HepG2 (cell line): Measurements from ENCODE around the gene EYA2. TPM values are rescaled to one million over a fixed set of nuclear protein-coding genes. Genes with fewer than 3 reads are reported as not detected.

ENCODE experiments used
- EZH2 ChIP-seq: conservative IDR thresholded peaks from 2 replicates; pipeline ENCODE4 v1.6.1; 2012; ENCODE audit warnings: mild to moderate bottlenecking, low read depth, low read length, moderate library complexity
- HIVEP1 ChIP-seq: sonication (generic); formaldehyde crosslinking; IDR thresholded peaks from 2 replicates; pipeline ENCODE4 v1.4.0; 2020; ENCODE audit warnings: mild to moderate bottlenecking, missing genetic modification reagents
- KLF15 ChIP-seq: sonication (generic); formaldehyde crosslinking; IDR thresholded peaks from 2 replicates; pipeline ENCODE4 v1.8.1; 2023; ENCODE audit warnings: borderline replicate concordance, mild to moderate bottlenecking, inconsistent platforms, missing genetic modification reagents, mixed read lengths
- MATR3 ChIP-seq: sonication (generic); formaldehyde crosslinking; IDR thresholded peaks from 2 replicates; pipeline ENCODE4 v1.4.0; 2020; ENCODE audit warnings: missing genetic modification reagents
- MEIS2 ChIP-seq: sonication (generic); formaldehyde crosslinking; IDR thresholded peaks from 2 replicates; pipeline ENCODE4 v1.9.0; 2021; ENCODE audit warnings: mild to moderate bottlenecking, missing genetic modification reagents
- NCOA1 ChIP-seq: sonication (generic); formaldehyde crosslinking; IDR thresholded peaks from 2 replicates; pipeline ENCODE4 v1.9.0; 2021; ENCODE audit warnings: missing genetic modification reagents
- NFIB ChIP-seq: sonication (generic); formaldehyde crosslinking; IDR thresholded peaks from 2 replicates; pipeline ENCODE4 v1.9.0; 2021; ENCODE audit warnings: missing genetic modification reagents, mild to moderate bottlenecking, borderline replicate concordance
- NKX3-1 ChIP-seq: sonication (generic); formaldehyde crosslinking; IDR thresholded peaks from 2 replicates; pipeline ENCODE4 v1.5.0; 2020; ENCODE audit warnings: missing genetic modification reagents
- RXRB ChIP-seq: IDR thresholded peaks from 2 replicates; pipeline ENCODE4 v1.6.1; 2016; ENCODE audit warnings: borderline replicate concordance, missing genetic modification reagents, missing compliant biosample characterization
- SIX1 ChIP-seq: sonication (generic); formaldehyde crosslinking; IDR thresholded peaks from 2 replicates; pipeline ENCODE4 v1.4.0; 2020; ENCODE audit warnings: missing genetic modification reagents, borderline replicate concordance
- SP1 ChIP-seq, 2 experiments: fragments of 450-650 bp in 1 of 2; sonication (generic) in 1 of 2; formaldehyde crosslinking in 1 of 2; IDR thresholded peaks; 2 replicates each; pipeline versions ENCODE4 v1.4.0 to v1.6.1; 2016 to 2020; ENCODE audit warnings: missing genetic modification reagents in 1 of 2
- ZKSCAN1 ChIP-seq: fragments of 150-350 bp; IDR thresholded peaks from 2 replicates; pipeline ENCODE4 v1.6.1; 2014; ENCODE audit warnings: low read length
- ZNF180 ChIP-seq: sonication (generic); formaldehyde crosslinking; IDR thresholded peaks from 2 replicates; pipeline ENCODE4 v1.4.0; 2020; ENCODE audit warnings: low read depth, missing genetic modification reagents, borderline replicate concordance
- ZNF232 ChIP-seq: sonication (generic); formaldehyde crosslinking; IDR thresholded peaks from 2 replicates; pipeline ENCODE4 v1.4.0; 2020; ENCODE audit warnings: missing genetic modification reagents, borderline replicate concordance
- ZNF441 ChIP-seq: sonication (generic); formaldehyde crosslinking; IDR thresholded peaks from 2 replicates; pipeline ENCODE4 v1.7.0; 2021; ENCODE audit warnings: missing genetic modification reagents, borderline replicate concordance
- ZNF550 ChIP-seq: sonication (generic); formaldehyde crosslinking; IDR thresholded peaks from 2 replicates; pipeline ENCODE4 v1.4.0; 2020; ENCODE audit warnings: mild to moderate bottlenecking, missing genetic modification reagents, borderline replicate concordance
- ZNF777 ChIP-seq: sonication (generic); formaldehyde crosslinking; IDR thresholded peaks from 2 replicates; pipeline ENCODE4 v1.4.0; 2020; ENCODE audit warnings: missing genetic modification reagents
- polyA plus RNA-seq, 8 experiments: library from polyadenylated mRNA; depleted of rRNA in 3 of 8; stranded (reverse) in 7 of 8; unstranded in 1 of 8; fragments of >200 nt; fragmentation: Illumina TruSeq in 4 of 8; extraction: Trizol in 4 of 8; gene quantifications; 2 replicates each; pipeline versions ENCODE4 v1.2.1 to v1.2.3, GENCODE V29; 2011 to 2016; ENCODE audit warnings: low read depth in 4 of 8, missing spikeins in 1 of 8, mixed read lengths in 1 of 8; ENCODE audit not compliant: insufficient read depth in 1 of 8
- total RNA-seq, 5 experiments: library from RNA; depleted of rRNA; stranded (reverse); fragments of >200 nt; fragmentation: Illumina TruSeq; extraction: Trizol; gene quantifications; 2 replicates each; pipeline ENCODE4 v1.2.3, GENCODE V29; 2016; ENCODE audit warnings: low read depth in 1 of 5
- TF ChIP-seq, protein P1 (sequence below): sonication (generic); formaldehyde crosslinking; IDR thresholded peaks from 2 replicates; pipeline ENCODE4 v1.4.0; 2020; ENCODE audit warnings: missing genetic modification reagents
- TF ChIP-seq, protein P2 (sequence below): IDR thresholded peaks from 2 replicates; pipeline ENCODE4 v1.6.1; 2016; ENCODE audit warnings: mild to moderate bottlenecking
- TF ChIP-seq, protein P3 (sequence below): sonication (generic); formaldehyde crosslinking; IDR thresholded peaks from 2 replicates; pipeline ENCODE4 v1.4.0; 2020; ENCODE audit warnings: missing genetic modification reagents
- TF ChIP-seq, protein P4 (sequence below): sonication (generic); formaldehyde crosslinking; IDR thresholded peaks from 2 replicates; pipeline ENCODE4 v1.8.0; 2022; ENCODE audit warnings: missing genetic modification reagents, mild to moderate bottlenecking, moderate library complexity, borderline replicate concordance

Gene EYA2
- total and polyA plus RNA-seq, 2 of the 13 experiments (the other 11 are each of a cell fraction or from before 2014, with no cell fraction given), result not detected

DNA sequence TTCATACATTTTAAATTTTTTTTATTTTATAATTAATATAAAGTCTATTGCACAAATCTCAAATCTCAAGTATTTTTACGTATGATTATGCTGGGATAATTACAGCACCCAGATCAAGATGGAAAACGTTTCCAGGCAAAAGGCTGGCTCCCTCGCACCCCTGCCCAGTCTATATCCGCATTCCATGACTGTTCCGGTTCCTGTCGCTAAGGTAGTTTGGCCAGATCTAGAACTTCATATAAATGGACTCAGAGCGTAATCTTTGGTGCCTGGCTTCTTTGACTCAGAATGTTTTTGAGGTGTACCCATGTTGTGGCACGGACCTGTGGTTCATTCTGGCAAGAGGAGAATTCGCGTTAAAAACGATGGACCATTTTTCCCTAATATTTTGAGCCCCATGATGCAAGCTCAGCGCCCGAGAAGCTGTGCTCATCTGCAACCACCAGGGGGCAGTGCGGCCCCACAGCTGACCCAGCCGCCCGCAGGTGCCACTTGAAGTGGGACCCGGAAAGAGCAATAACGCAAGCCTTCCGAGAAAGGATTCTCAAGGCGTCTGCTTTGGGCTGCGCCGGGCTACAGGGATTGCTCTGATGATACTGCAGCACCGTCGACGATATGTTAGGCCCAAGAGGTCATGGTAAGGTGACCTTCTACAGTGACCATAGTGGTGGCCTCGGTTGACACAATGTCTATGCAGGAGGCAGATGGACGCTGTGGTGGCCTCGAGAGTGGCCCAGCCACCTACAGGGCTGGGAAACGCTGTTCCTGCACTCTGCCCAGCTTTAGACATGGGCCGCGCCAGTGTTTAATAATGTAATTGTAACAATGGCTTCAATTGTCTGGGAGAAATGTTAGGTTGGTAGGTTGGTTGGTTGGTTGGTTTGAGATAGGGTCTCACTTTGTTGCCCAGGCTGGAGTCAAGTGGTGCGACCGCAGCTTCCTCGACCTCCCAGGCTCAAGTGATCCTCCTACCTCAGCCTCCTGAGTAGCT lies 301.7 kb downstream of the EYA2 start (continued):
- TF ChIP-seq, protein P1, sequence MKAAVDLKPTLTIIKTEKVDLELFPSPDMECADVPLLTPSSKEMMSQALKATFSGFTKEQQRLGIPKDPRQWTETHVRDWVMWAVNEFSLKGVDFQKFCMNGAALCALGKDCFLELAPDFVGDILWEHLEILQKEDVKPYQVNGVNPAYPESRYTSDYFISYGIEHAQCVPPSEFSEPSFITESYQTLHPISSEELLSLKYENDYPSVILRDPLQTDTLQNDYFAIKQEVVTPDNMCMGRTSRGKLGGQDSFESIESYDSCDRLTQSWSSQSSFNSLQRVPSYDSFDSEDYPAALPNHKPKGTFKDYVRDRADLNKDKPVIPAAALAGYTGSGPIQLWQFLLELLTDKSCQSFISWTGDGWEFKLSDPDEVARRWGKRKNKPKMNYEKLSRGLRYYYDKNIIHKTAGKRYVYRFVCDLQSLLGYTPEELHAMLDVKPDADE (CRISPR knock-in tag), result no peak
- TF ChIP-seq, protein P2, sequence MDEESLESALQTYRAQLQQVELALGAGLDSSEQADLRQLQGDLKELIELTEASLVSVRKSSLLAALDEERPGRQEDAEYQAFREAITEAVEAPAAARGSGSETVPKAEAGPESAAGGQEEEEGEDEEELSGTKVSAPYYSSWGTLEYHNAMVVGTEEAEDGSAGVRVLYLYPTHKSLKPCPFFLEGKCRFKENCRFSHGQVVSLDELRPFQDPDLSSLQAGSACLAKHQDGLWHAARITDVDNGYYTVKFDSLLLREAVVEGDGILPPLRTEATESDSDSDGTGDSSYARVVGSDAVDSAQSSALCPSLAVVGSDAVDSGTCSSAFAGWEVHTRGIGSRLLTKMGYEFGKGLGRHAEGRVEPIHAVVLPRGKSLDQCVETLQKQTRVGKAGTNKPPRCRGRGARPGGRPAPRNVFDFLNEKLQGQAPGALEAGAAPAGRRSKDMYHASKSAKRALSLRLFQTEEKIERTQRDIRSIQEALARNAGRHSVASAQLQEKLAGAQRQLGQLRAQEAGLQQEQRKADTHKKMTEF (CRISPR knock-in tag), result peak; percentile 80
- TF ChIP-seq KLF15 (CRISPR knock-in tag) (no peak), MEIS2 (CRISPR knock-in tag) (no peak), ZNF777 (CRISPR knock-in tag) (no peak), ZNF232 (CRISPR knock-in tag) (peak; percentile 79; the same call in 1 of the 2 replicates), NKX3-1 (CRISPR knock-in tag) (peak; percentile 20; the same call in 1 of the 2 replicates), SP1 (IDR thresholded peaks at IDR 0.05) (no peak), SP1 (CRISPR knock-in tag; IDR thresholded peaks at IDR 0.05) (no peak), SIX1 (peak; percentile 66; the same call in 1 of the 2 replicates), ZKSCAN1 (no peak), HIVEP1 (CRISPR knock-in tag) (peak; percentile 67; the same call in 1 of the 2 replicates), ZNF180 (CRISPR knock-in tag) (peak; percentile 42; the same call in 1 of the 2 replicates), NFIB (peak; percentile 49; the same call in 1 of the 2 replicates), MATR3 (no peak), ZNF550 (CRISPR knock-in tag) (no peak), EZH2 (no peak), RXRB (CRISPR knock-in tag) (peak; percentile 73), ZNF441 (no peak), NCOA1 (CRISPR knock-in tag) (no peak)
- TF ChIP-seq, protein P3, sequence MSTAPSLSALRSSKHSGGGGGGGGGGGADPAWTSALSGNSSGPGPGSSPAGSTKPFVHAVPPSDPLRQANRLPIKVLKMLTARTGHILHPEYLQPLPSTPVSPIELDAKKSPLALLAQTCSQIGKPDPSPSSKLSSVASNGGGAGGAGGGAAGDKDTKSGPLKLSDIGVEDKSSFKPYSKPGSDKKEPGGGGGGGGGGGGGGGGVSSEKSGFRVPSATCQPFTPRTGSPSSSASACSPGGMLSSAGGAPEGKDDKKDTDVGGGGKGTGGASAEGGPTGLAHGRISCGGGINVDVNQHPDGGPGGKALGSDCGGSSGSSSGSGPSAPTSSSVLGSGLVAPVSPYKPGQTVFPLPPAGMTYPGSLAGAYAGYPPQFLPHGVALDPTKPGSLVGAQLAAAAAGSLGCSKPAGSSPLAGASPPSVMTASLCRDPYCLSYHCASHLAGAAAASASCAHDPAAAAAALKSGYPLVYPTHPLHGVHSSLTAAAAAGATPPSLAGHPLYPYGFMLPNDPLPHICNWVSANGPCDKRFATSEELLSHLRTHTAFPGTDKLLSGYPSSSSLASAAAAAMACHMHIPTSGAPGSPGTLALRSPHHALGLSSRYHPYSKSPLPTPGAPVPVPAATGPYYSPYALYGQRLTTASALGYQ (CRISPR knock-in tag), result no peak
- TF ChIP-seq, protein P4, sequence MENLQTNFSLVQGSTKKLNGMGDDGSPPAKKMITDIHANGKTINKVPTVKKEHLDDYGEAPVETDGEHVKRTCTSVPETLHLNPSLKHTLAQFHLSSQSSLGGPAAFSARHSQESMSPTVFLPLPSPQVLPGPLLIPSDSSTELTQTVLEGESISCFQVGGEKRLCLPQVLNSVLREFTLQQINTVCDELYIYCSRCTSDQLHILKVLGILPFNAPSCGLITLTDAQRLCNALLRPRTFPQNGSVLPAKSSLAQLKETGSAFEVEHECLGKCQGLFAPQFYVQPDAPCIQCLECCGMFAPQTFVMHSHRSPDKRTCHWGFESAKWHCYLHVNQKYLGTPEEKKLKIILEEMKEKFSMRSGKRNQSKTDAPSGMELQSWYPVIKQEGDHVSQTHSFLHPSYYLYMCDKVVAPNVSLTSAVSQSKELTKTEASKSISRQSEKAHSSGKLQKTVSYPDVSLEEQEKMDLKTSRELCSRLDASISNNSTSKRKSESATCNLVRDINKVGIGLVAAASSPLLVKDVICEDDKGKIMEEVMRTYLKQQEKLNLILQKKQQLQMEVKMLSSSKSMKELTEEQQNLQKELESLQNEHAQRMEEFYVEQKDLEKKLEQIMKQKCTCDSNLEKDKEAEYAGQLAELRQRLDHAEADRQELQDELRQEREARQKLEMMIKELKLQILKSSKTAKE (CRISPR knock-in tag), result no peak
